Natural killer cell (primary cell): ENCODE data around the gene FGD6. TPM values are rescaled to one million over a fixed set of nuclear protein-coding genes. Genes with fewer than 3 reads are reported as not detected.

Source experiments
- ATAC-seq, 3 donors: fragments of 150-1000 bp in 2 of 3; fragments of 200-7000 bp in 1 of 3; cut with Tn5 transposase; 1 replicate in 1 of 3; 2 replicates in 2 of 3; pipeline ENCODE4 v1.10.0; 2021; ENCODE audit warnings: mild to moderate bottlenecking in 2 of 3, moderate library complexity in 2 of 3
- DNase-seq, 2 donors: peaks; one replicate each; pipeline versions ENCODE4 v3.0.0 to v3.0.0-alpha.2; 2013 to 2021; ENCODE audit warnings: mixed read lengths in 1 of 2
- H3K27ac ChIP-seq: one replicate; pipeline ENCODE4 v1.5.1; 2013; ENCODE audit warnings: mild to moderate bottlenecking, low read length
- H3K27me3 ChIP-seq: one replicate; pipeline ENCODE4 v1.6.1; 2013; ENCODE audit warnings: low read length; ENCODE audit not compliant: control insufficient read depth, insufficient read depth
- H3K36me3 ChIP-seq: one replicate; pipeline ENCODE4 v1.6.1; 2013; ENCODE audit warnings: low read length; ENCODE audit not compliant: control insufficient read depth, insufficient read depth
- H3K4me1 ChIP-seq: one replicate; pipeline ENCODE4 v1.6.1; 2013; ENCODE audit warnings: low read length; ENCODE audit not compliant: control insufficient read depth, insufficient read depth
- H3K4me3 ChIP-seq: one replicate; pipeline ENCODE4 v1.5.1; 2013; ENCODE audit warnings: low read length
- H3K9me3 ChIP-seq: one replicate; pipeline ENCODE4 v1.6.1; 2013; ENCODE audit warnings: low read length; ENCODE audit not compliant: control insufficient read depth, insufficient read depth
- H3K27ac Mint-ChIP-seq, 2 donors: one replicate each; pipeline ENCODE4 v1.8.0; 2022; ENCODE audit warnings: mild to moderate bottlenecking in 2 of 2, mixed read lengths in 2 of 2, moderate library complexity in 1 of 2
- H3K27me3 Mint-ChIP-seq, 2 donors: one replicate each; pipeline ENCODE4 v1.8.0; 2022; ENCODE audit warnings: low read depth in 2 of 2, mixed read lengths in 2 of 2
- H3K36me3 Mint-ChIP-seq: one replicate; pipeline ENCODE4 v1.8.0; 2022; ENCODE audit warnings: mixed read lengths
- H3K4me1 Mint-ChIP-seq, 2 donors: one replicate each; pipeline ENCODE4 v1.8.0; 2022; ENCODE audit warnings: mixed read lengths in 2 of 2
- H3K4me3 Mint-ChIP-seq: one replicate; pipeline ENCODE4 v1.8.0; 2022; ENCODE audit warnings: mild to moderate bottlenecking, moderate library complexity, mixed read lengths
- H3K9me3 Mint-ChIP-seq, 2 donors: one replicate each; pipeline ENCODE4 v1.8.0; 2022; ENCODE audit warnings: mixed read lengths in 2 of 2
- WGBS: methylation state at CpG from one replicate; pipeline ENCODE4 v1.1.7; 2013; ENCODE audit warnings: missing lambda C conversion rate; ENCODE audit not compliant: insufficient coverage; 5-methylcytosine and 5-hydroxymethylcytosine counted together
- intact Hi-C: fragments of 100-400 bp; cut with micrococcal nuclease; formaldehyde crosslinking; loops from one replicate; pipeline ENCODE4 v1.14.2; 2022
- total RNA-seq, 4 donors: library from RNA; stranded (reverse); fragments of 120-200 nt in 1 of 4; gene quantifications; one replicate each; pipeline versions ENCODE4 v1.2.3 to v1.2.4, GENCODE V29; 2013 to 2022
- TF ChIP-seq, protein P1 (sequence below): fragments of 200-600 bp; IDR thresholded peaks from one replicate; pipeline ENCODE4 v1.8.0; 2022; ENCODE audit warnings: antibody characterized with exemption

FGD6 gene
- total RNA-seq, 3 donors from 2014 or later (not counting 1 experiment from before 2014, with no cell fraction given), result 1.5 to 1.9 (median 1.9) TPM

DNA sequence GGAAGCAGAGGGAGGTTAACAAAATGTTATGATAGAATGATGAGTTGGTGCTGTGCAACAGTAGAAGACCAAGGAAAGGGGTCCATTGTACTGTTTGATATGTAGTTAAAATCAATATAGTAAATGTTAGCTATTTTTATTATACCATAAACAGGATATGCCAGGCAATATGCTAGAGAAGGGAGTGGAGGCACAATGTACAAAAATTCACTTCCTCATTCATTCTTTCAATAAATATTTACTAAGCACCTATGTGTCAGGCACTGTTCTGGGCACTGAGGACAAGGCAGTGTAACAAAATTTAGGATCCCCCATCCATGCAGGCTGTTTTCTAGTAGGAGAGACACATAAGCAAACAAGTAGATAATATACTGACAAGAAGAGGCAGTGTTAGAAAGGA, 25.0 kb downstream of the FGD6 start:
- intact Hi-C loops, result no loop called here
- Mint-ChIP-seq H3K4me3 (no peak overlapping the region), H3K4me1 (no peaks in the 10 kb centered on the region)

DNA sequence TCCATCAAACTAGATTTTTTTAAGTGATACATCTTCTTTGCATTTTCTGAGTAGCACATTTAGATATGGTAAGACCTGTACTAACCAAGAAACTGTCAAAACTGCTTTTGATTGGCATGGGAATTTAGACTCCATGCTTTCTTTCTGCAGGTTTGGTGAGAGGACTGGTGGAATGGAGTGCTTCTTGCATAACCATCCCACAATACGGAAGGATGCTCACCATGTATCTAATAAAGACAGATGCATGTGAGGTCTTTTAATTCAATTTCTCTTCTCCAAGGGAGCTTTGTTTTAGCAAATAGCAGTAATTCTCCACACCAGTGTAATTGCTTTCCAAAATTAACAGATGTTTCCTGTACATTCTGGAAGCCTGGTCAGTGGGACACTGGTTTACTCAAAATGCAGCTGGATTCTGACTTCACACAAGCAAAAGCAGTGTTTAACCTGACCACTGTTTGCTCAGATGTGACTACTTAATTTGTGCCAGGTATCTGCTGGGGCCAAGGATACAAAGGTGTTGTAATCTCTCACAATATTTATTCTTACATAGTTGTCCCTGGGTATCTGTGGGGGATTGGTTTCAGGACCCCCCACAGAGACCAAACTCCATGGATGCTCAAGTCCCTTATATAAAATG, 26.1 kb downstream of the FGD6 start:
- no peaks in the 10 kb centered on the region for H3K9me3 ChIP-seq
- Mint-ChIP-seq H3K36me3 (no peaks in the 10 kb centered on the region), H3K9me3 (no peaks in the 10 kb centered on the region), H3K27ac (no peak overlapping the region), H3K4me1 (no peaks in the 10 kb centered on the region), H3K27me3 (peaks cover 0 to 3% of the 10 kb centered on the region in 2 donors), H3K4me3 (no peak overlapping the region)
- no peaks in the 10 kb centered on the region for H3K27me3 ChIP-seq
- no peaks in the 10 kb centered on the region for H3K36me3 ChIP-seq
- ATAC-seq (no peak), DNase-seq (no peak)
- intact Hi-C loops, result no loop called here
- no peak overlapping the region for H3K4me3 ChIP-seq
- WGBS, result 78% methylated on average over 1 of the region's 1 CpG
- no peak overlapping the region for H3K27ac ChIP-seq
- no peaks in the 10 kb centered on the region for H3K4me1 ChIP-seq
- TF ChIP-seq, protein P1, sequence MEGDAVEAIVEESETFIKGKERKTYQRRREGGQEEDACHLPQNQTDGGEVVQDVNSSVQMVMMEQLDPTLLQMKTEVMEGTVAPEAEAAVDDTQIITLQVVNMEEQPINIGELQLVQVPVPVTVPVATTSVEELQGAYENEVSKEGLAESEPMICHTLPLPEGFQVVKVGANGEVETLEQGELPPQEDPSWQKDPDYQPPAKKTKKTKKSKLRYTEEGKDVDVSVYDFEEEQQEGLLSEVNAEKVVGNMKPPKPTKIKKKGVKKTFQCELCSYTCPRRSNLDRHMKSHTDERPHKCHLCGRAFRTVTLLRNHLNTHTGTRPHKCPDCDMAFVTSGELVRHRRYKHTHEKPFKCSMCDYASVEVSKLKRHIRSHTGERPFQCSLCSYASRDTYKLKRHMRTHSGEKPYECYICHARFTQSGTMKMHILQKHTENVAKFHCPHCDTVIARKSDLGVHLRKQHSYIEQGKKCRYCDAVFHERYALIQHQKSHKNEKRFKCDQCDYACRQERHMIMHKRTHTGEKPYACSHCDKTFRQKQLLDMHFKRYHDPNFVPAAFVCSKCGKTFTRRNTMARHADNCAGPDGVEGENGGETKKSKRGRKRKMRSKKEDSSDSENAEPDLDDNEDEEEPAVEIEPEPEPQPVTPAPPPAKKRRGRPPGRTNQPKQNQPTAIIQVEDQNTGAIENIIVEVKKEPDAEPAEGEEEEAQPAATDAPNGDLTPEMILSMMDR, result no peak

More for the DNA sequence above, 25.0 kb downstream of the FGD6 start:
- no peaks in the 10 kb centered on the region for H3K9me3 ChIP-seq
- H3K36me3 ChIP-seq, result no peaks in the 10 kb centered on the region
- H3K4me3 ChIP-seq, result no peak overlapping the region
- DNase-seq (no peak), ATAC-seq (no peak)
- H3K4me1 ChIP-seq, result no peaks in the 10 kb centered on the region
- no peaks in the 10 kb centered on the region for H3K27me3 ChIP-seq
- no peaks in the 10 kb centered on the region for H3K36me3 Mint-ChIP-seq
- no peak overlapping the region for H3K27ac ChIP-seq
- TF ChIP-seq, protein P1, result no peak
- H3K9me3 Mint-ChIP-seq, result no peaks in the 10 kb centered on the region
- no peak overlapping the region for H3K27ac Mint-ChIP-seq
- H3K27me3 Mint-ChIP-seq, result peaks cover 0 to 3% of the 10 kb centered on the region in 2 donors

DNA sequence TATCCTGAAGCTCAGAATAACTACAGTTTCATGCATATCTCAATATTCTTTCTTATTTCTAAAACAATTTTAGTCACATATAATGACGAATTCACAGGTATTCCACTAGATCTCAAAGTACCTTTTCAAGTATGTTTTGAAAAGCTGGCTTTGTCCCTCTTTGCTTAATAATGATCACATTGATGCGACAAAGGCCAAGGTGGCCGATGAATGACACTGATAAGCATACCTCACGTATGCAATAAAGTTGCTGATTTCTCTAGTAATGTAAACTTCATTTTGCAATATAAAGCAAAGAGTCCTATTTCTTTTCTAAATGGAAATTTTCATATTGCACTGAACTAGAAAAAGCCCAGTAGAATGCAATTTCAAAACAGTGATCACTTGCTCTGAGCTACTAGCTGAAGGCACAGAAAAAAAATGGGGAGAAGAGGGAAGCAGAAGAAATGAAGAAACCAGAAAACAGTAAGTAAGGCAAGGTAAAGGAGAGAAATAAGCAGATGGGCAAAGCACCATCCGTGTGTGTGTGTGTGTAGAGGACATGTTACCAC, 29.3 kb downstream of the FGD6 start:
- TF ChIP-seq, protein P1, result no peak
- H3K27ac Mint-ChIP-seq, result no peak overlapping the region
- H3K4me1 ChIP-seq, result no peaks in the 10 kb centered on the region

DNA sequence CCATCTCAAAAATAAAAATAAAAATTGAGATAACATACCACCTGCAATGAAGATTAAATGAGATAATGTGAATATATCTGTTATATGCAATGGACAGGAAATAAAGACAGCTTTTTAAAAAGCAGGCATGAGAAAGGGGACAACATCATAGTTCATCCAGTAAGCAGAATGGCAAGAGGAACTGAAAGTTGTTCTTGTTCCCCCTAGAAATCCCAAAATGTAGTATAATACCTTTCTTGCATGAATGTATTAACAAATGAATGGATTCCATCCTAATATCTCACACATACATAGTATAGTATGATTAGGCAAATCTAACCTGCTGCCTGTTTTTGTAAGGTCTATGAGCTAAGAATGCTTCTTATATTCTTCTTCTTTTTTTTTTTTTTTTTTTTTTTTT, 31.4 kb downstream of the FGD6 start:
- Histone ChIP-seq H3K4me1 (no peaks in the 10 kb centered on the region), H3K9me3 (no peaks in the 10 kb centered on the region), H3K27ac (no peak overlapping the region), H3K27me3 (no peaks in the 10 kb centered on the region), H3K36me3 (no peaks in the 10 kb centered on the region), H3K4me3 (no peak overlapping the region)
- ATAC-seq, result no peak
- H3K4me1 Mint-ChIP-seq, result no peaks in the 10 kb centered on the region
- TF ChIP-seq, protein P1, result no peak
- intact Hi-C loops, result no loop called here
- no peak overlapping the region for H3K4me3 Mint-ChIP-seq
- H3K9me3 Mint-ChIP-seq, result no peaks in the 10 kb centered on the region
- no peaks in the 10 kb centered on the region for H3K36me3 Mint-ChIP-seq
- H3K27ac Mint-ChIP-seq, result no peak overlapping the region
- DNase-seq, result no peak
- H3K27me3 Mint-ChIP-seq, result no peaks in the 10 kb centered on the region

More for the DNA sequence above, 29.3 kb downstream of the FGD6 start:
- DNase-seq (no peak), ATAC-seq (no peak)
- no peaks in the 10 kb centered on the region for H3K9me3 Mint-ChIP-seq
- Histone ChIP-seq H3K4me3 (no peak overlapping the region), H3K27me3 (no peaks in the 10 kb centered on the region), H3K9me3 (no peaks in the 10 kb centered on the region), H3K36me3 (no peaks in the 10 kb centered on the region), H3K27ac (no peak overlapping the region)
- no peaks in the 10 kb centered on the region for H3K4me1 Mint-ChIP-seq
- intact Hi-C loops, result no loop called here
- H3K27me3 Mint-ChIP-seq, result peaks cover 0 to 3% of the 10 kb centered on the region in 2 donors
- H3K36me3 Mint-ChIP-seq, result no peaks in the 10 kb centered on the region
- H3K4me3 Mint-ChIP-seq, result no peak overlapping the region
- WGBS, result 82% methylated on average over 5 of the region's 5 CpGs
